GM12874 (cell line): Measurements from ENCODE around the gene PIP5K1B.

ENCODE experiments used
- CTCF ChIP-seq: IDR thresholded peaks from 2 replicates; pipeline ENCODE4 v1.5.1; 2011; ENCODE audit warnings: low read depth, mild to moderate bottlenecking, control low read depth, low read length, moderate library complexity; ENCODE audit not compliant: insufficient read depth

PIP5K1B gene

DNA sequence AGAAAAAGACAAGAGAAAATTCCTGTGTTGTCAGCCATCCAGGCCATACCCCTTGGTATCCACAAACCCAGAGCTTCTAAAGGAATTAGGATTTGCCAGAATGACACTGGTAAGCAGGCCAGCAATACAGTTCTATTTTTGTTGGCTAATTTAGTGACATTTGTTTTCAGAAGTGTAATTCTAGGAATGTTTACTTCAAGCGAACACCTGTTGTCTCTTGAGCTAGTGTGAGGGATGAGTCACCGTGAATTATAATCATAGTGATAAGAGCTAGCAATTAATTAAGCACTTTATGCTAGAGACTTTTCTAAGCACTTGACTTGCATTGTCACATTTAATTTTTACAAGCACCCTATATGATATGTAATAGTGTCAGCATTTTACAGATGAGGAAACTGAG lies 209.7 kb downstream of the PIP5K1B start:
- no peak for TF ChIP-seq CTCF

- no peak for TF ChIP-seq CTCF
Observed at GRCh38 chr9:68919661-68920060, 214.6 kb downstream of the PIP5K1B start.

DNA sequence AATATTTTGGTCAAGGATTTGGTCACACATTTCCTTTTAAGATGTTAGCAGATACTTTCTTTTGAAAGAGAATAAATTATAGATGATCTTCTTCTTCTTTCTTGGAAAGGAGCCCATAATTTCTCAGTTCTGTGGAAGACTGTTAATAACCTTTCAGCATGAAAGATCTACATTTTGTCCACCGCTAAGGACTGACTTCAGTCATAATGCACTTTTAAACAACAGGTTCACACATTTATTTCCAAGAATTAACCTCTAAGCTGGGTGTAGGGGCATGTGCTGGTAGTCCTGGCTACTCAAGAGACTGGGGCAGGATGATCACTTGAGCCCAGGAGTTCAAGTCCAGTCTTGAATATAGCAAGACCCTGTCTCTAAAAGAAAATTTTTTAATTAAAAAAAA lies 215.9 kb downstream of the PIP5K1B start:
- TF ChIP-seq CTCF: no peak

DNA sequence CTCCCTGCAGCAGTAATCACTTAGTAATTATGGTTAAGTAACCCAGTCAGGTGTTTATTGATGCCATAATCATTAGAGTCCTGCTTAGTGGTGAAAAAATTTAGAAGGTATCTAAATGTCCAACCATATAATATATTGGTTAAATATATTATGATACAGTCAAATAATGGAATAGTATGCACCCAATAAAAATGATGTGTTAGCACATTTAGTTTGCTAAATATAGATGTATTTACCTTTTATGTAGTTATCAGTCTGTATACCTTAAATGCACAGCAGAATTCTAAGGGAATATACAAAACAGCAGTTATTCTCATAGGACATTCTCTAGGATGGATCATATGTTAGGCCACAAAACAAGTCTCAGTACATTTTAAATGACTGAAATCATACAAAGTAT lies 218.4 kb downstream of the PIP5K1B start:
- no peak for TF ChIP-seq CTCF

- TF ChIP-seq CTCF: no peak
Observed at GRCh38 chr9:68925175-68925574, 220.1 kb downstream of the PIP5K1B start.

DNA sequence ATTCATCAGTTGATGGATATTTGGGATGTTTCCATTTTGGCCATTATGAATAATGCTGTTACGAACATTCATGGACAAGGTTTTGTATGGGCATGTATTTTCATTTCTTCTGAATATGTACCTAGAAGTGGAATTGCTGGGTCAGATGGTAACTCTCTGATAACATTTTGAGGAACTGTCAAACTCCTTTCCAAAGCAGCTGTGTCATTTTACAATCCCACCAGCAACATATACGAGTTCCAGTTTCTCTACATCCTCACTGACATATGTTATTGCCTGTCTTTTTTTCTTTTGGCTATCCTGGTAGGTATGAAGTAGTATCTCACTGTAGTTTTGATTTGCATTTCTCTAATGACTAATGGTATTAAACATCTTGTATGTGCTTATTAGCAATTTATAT lies 222.1 kb downstream of the PIP5K1B start:
- no peak for TF ChIP-seq CTCF

DNA sequence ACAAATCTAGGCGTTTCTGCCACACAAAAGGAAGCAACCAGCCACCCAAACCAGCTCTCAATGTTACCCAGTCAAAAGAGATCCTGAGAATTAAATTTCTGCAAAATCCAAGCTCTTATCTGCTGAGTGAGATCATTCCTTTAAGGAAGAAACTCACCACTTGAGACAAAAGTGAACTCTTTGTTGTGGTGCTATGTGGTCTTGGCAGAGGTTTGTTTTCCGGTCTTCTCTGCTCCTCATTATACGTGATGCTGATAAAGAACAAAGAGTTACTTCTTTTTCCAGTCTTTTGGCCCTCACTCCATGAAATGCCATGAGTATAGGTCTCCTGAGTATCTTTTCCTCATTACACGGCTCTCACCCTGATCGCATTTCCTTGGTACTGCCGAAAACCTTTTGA lies 226.8 kb downstream of the PIP5K1B start:
- no peak for TF ChIP-seq CTCF

- no peak for TF ChIP-seq CTCF
Observed at GRCh38 chr9:68932458-68932857, 227.4 kb downstream of the PIP5K1B start.
